K562 (cell line): ENCODE results near the gene ABHD8. TPM values are rescaled to one million over a fixed set of nuclear protein-coding genes. Genes with fewer than 3 reads are reported as not detected.

Source experiments
- ARID3B ChIP-seq: fragments of 250-450 bp; sonication (Bioruptor Pico); IDR thresholded peaks from 2 replicates; pipeline ENCODE4 v1.4.0; 2020; ENCODE audit warnings: borderline replicate concordance
- ATF2 ChIP-seq: sonication (generic); formaldehyde crosslinking; IDR thresholded peaks from 2 replicates; pipeline ENCODE4 v1.8.1; 2022; ENCODE audit warnings: missing genetic modification reagents
- BRD4 ChIP-seq: fragments of 200-600 bp; sonication (generic); IDR thresholded peaks from 2 replicates; pipeline ENCODE4 v1.6.1; 2017; ENCODE audit warnings: inconsistent platforms
- CBFA2T2 ChIP-seq: fragments of 450-650 bp; conservative IDR thresholded peaks from 2 replicates; pipeline ENCODE4 v1.6.1; 2017; ENCODE audit warnings: mild to moderate bottlenecking
- DEAF1 ChIP-seq: fragments of 450-650 bp; formaldehyde crosslinking; IDR thresholded peaks from 2 replicates; pipeline ENCODE4 v1.4.0; 2020; ENCODE audit warnings: mild to moderate bottlenecking, moderate library complexity
- E2F1 ChIP-seq: sonication (generic); formaldehyde crosslinking; IDR thresholded peaks from 2 replicates; pipeline ENCODE4 v1.8.1; 2023; ENCODE audit warnings: mild to moderate bottlenecking, missing genetic modification reagents, moderate library complexity
- ETV5 ChIP-seq: sonication (generic); formaldehyde crosslinking; IDR thresholded peaks from 2 replicates; pipeline ENCODE4 v1.4.0; 2020; ENCODE audit warnings: low read depth, mild to moderate bottlenecking, missing genetic modification reagents
- FOXM1 ChIP-seq, 2 experiments: fragments of 450-650 bp in 1 of 2; sonication (generic) in 1 of 2; formaldehyde crosslinking in 1 of 2; IDR thresholded peaks; 2 replicates each; pipeline versions ENCODE4 v1.6.1 to v1.9.0; 2017 to 2022; ENCODE audit warnings: low read depth in 2 of 2, mild to moderate bottlenecking in 2 of 2, missing genetic modification reagents in 1 of 2, moderate library complexity in 1 of 2
- GATA2 ChIP-seq: sonication (generic); formaldehyde crosslinking; IDR thresholded peaks from 2 replicates; pipeline ENCODE4 v1.4.0; 2020; ENCODE audit warnings: mild to moderate bottlenecking, missing genetic modification reagents
- GTF2F1 ChIP-seq: IDR thresholded peaks from 2 replicates; pipeline ENCODE4 v1.6.1; 2011; ENCODE audit warnings: low read depth, low read length, improper control_type of control experiment
- MCM2 ChIP-seq: fragments of 450-650 bp; IDR thresholded peaks from 2 replicates; pipeline ENCODE4 v1.6.1; 2017; ENCODE audit warnings: low read depth, mild to moderate bottlenecking
- MEIS2 ChIP-seq: fragments of 450-650 bp; IDR thresholded peaks from 2 replicates; pipeline ENCODE4 v1.6.1; 2014; ENCODE audit warnings: mild to moderate bottlenecking; ENCODE audit not compliant: partially characterized antibody
- MTA2 ChIP-seq: fragments of 450-650 bp; IDR thresholded peaks from 2 replicates; pipeline ENCODE4 v1.6.1; 2016; ENCODE audit warnings: low read depth
- MYBL2 ChIP-seq, 2 experiments: fragments of 450-650 bp in 1 of 2; sonication (generic) in 1 of 2; formaldehyde crosslinking in 1 of 2; IDR thresholded peaks; 2 replicates each; pipeline versions ENCODE4 v1.6.1 to v1.8.1; 2017 to 2022; ENCODE audit warnings: borderline replicate concordance in 1 of 2, inconsistent platforms in 1 of 2, low read depth in 1 of 2, mild to moderate bottlenecking in 1 of 2, missing genetic modification reagents in 1 of 2, moderate library complexity in 1 of 2
- PHB2 ChIP-seq: fragments of 450-650 bp; IDR thresholded peaks from 2 replicates; pipeline ENCODE4 v1.6.1; 2017; ENCODE audit warnings: low read depth
- POLR2G ChIP-seq: fragments of 200-400 bp; formaldehyde crosslinking; IDR thresholded peaks from 2 replicates; pipeline ENCODE4 v1.6.1; 2017; ENCODE audit warnings: low read depth, mild to moderate bottlenecking, antibody characterized with exemption, low read length, moderate library complexity
- POLR3A ChIP-seq: IDR thresholded peaks from 2 replicates; pipeline ENCODE4 v1.6.1; 2011; ENCODE audit warnings: borderline replicate concordance, mild to moderate bottlenecking, moderate library complexity; ENCODE audit not compliant: insufficient read length, insufficient read depth; ENCODE audit errors: extremely low read depth
- PRMT5 ChIP-seq: sonication (generic); formaldehyde crosslinking; IDR thresholded peaks from 2 replicates; pipeline ENCODE4 v1.5.0; 2020; ENCODE audit warnings: missing genetic modification reagents
- PTTG1 ChIP-seq: fragments of 450-650 bp; IDR thresholded peaks from 2 replicates; pipeline ENCODE4 v1.6.1; 2016; ENCODE audit warnings: low read depth, mild to moderate bottlenecking, missing genetic modification characterization, missing compliant biosample characterization
- RHOXF2B ChIP-seq: fragments of 250-450 bp; sonication (Bioruptor Pico); conservative IDR thresholded peaks from 2 replicates; pipeline ENCODE4 v1.5.1; 2021
- ZNF124 ChIP-seq: sonication (generic); formaldehyde crosslinking; IDR thresholded peaks from 2 replicates; pipeline ENCODE4 v1.8.1; 2022; ENCODE audit warnings: missing genetic modification reagents
- ZNF232 ChIP-seq: sonication (generic); formaldehyde crosslinking; IDR thresholded peaks from 2 replicates; pipeline ENCODE4 v1.8.0; 2022; ENCODE audit warnings: mild to moderate bottlenecking, missing genetic modification reagents
- ZNF57 ChIP-seq: fragments of 450-650 bp; formaldehyde crosslinking; IDR thresholded peaks from 2 replicates; pipeline ENCODE4 v1.4.0; 2020; ENCODE audit warnings: mild to moderate bottlenecking, moderate library complexity
- polyA plus RNA-seq, 8 experiments: library from polyadenylated mRNA; depleted of rRNA in 4 of 8; stranded (reverse) in 5 of 8; unstranded in 3 of 8; fragments of >200 nt; fragmentation: Nextera tagmentation in 2 of 8; fragmentation: Illumina TruSeq in 1 of 8; extraction: Ambion mirVana in 2 of 8; extraction: Trizol in 1 of 8; gene quantifications; 2 replicates each; pipeline versions ENCODE4 v1.2.1 to v1.2.3, GENCODE V29; 2011 to 2014; ENCODE audit warnings: inconsistent platforms in 1 of 8, missing spikeins in 1 of 8
- total RNA-seq, 7 experiments: library from RNA; depleted of rRNA in 6 of 7; stranded (reverse); fragments of >200 nt in 6 of 7; fragmentation: Illumina TruSeq in 2 of 7; extraction: Trizol in 2 of 7; gene quantifications; 2 replicates each; pipeline versions ENCODE4 v1.2.1 to v1.2.3, GENCODE V29; 2011 to 2021; ENCODE audit warnings: low replicate concordance in 1 of 7

The ABHD8 gene
- total and polyA plus RNA-seq, 9 of the 15 experiments (the other 6 are each of a cell fraction or from before 2014, with no cell fraction given) = 0.04 to 6.6 (median 2.0) TPM; not detected in 1

- TF ChIP-seq MYBL2 (IDR thresholded peaks at IDR 0.05; ENCODE audit: low read depth) (no peak; the same call in 1 of the 2 replicates), MYBL2 (CRISPR knock-in tag; IDR thresholded peaks at IDR 0.05; ENCODE audit: borderline replicate concordance) (no peak), ARID3B (CRISPR knock-in tag) (no peak), GTF2F1 (no peak), ETV5 (CRISPR knock-in tag) (no peak), ZNF232 (CRISPR knock-in tag) (no peak), PRMT5 (CRISPR knock-in tag) (no peak), POLR2G (peak; percentile 73), E2F1 (no peak), PTTG1 (tag) (no peak), FOXM1 (IDR thresholded peaks at IDR 0.05; ENCODE audit: low read depth) (peak; percentile 97), FOXM1 (CRISPR knock-in tag; IDR thresholded peaks at IDR 0.05; ENCODE audit: low read depth) (no peak), BRD4 (peak; percentile 45; the same call in 1 of the 2 replicates), MTA2 (no peak), ZNF124 (CRISPR knock-in tag) (no peak), ATF2 (CRISPR knock-in tag) (no peak), CBFA2T2 (no peak), ZNF57 (no peak), MCM2 (no peak), RHOXF2B (CRISPR knock-in tag) (no peak), MEIS2 (no peak), POLR3A (no peak), DEAF1 (CRISPR knock-in tag) (no peak), PHB2 (no peak), GATA2 (CRISPR knock-in tag) (no peak)
Measured at GRCh38 chr19:17266975-17267788, 36.0 kb downstream of the ABHD8 start, which contains the start of gene BABAM1 (continued).
